ENCODE measurements around the gene PRKG1.

Gene PRKG1

DNA sequence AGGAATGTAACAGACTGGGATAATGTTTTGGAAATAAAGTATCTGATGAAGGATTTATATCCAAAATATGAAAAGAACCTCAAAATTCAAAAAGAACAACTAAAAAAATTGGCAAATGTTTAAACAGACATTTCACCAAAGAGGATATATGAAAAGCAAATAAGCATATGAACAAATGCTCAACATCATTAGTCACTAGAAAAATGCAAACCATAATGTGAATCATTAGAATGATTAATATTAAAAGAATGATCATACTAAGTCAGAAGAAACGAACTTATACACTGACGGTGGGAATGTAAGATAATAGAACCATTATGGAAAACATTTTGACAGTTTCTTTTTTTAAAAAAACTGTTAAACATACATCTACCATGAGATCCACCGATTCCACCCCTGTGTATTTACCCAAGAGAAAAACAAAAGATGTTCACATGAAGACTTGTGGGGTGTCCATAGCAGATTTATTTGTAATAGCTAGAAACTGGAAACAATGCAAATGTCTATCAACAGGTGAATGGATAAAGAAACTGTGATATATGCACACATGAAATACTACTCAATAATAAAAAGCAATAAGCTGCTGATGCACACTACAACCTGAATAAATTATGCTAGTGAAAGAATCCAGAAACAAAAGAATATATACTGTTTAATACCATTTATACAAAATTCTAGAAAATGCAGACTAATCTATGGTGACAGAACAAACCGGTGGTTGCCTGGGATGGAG lies 35.7 kb downstream of the PRKG1 start:
- Histone ChIP-seq H3K9me3 (ENCODE audit: insufficient read depth, low read depth, low read length) (no peaks in the 10 kb centered on the region), H3K79me2 (ENCODE audit: control insufficient read depth, insufficient read depth, low read length, poor library complexity) (no peaks in the 10 kb centered on the region), H4K12ac (ENCODE audit: low read depth, low read length) (no peak overlapping the region), H3K18ac (ENCODE audit: low read length) (no peak overlapping the region), H2AFZ (ENCODE audit: insufficient read depth, low read length, poor library complexity) (no peak overlapping the region), H2BK12ac (ENCODE audit: low read length) (no peak overlapping the region), H3K23ac (ENCODE audit: low read length) (no peak overlapping the region), H3K4me2 (ENCODE audit: low read length) (no peak overlapping the region), H2BK120ac (ENCODE audit: insufficient read depth, low read length, poor library complexity) (no peak overlapping the region), H4K91ac (ENCODE audit: low read depth, low read length) (no peak overlapping the region), H2BK5ac (ENCODE audit: low read depth, low read length, poor library complexity) (no peak overlapping the region), H3K4ac (ENCODE audit: low read depth, low read length) (no peak overlapping the region), H3K4me1 (ENCODE audit: control insufficient read depth in 1 of 2, insufficient read depth in 2 of 2, low read length in 2 of 2) (no peaks in the 10 kb centered on the region), H3K9ac (ENCODE audit: low read length) (no peak overlapping the region), H3K79me1 (ENCODE audit: low read length) (no peaks in the 10 kb centered on the region), H3K14ac (ENCODE audit: low read length) (no peak overlapping the region), H3K36me3 (ENCODE audit: control insufficient read depth in 1 of 2, insufficient read depth in 2 of 2, low read length in 2 of 2) (no peaks in the 10 kb centered on the region), H4K8ac (ENCODE audit: low read depth, low read length) (no peak overlapping the region), H3K27ac (ENCODE audit: low read depth, low read length) (no peak overlapping the region), H3K4me3 (ENCODE audit: low read depth, low read length) (no peak overlapping the region), H2AK5ac (ENCODE audit: low read length) (no peak overlapping the region), H3K27me3 (ENCODE audit: insufficient read depth, low read length) (no peaks in the 10 kb centered on the region)
- WGBS (ENCODE audit: extremely low coverage, insufficient coverage, insufficient read length) = no CpG with 5 or more reads among the region's 4 CpGs
- peak in 1 of 2 donors; percentile 34 for DNase-seq

DNA sequence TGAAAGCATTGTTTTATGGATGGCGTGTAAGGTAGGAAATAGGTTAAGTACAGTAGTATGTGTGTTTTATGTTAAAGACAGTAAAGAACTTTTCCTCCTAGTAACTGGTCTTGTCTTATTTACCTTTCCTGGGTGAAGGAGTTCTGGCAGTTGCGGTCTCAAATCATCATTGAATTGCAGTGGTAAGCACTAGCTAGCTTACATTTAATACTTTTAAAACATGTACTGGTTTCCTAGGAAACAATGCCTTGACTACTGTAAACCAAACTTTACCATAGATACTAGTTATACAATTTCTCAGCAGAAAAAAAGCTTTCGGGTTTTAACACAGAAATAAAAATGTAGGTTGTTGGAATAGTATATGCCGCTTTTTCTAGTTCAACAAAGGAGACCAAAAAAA lies 37.7 kb downstream of the PRKG1 start:
- Histone ChIP-seq H3K27me3 (ENCODE audit: insufficient read depth, low read length) (no peaks in the 10 kb centered on the region), H2BK12ac (ENCODE audit: low read length) (no peak overlapping the region), H2AFZ (ENCODE audit: insufficient read depth, low read length, poor library complexity) (no peak overlapping the region), H3K4ac (ENCODE audit: low read depth, low read length) (no peak overlapping the region), H3K79me2 (ENCODE audit: control insufficient read depth, insufficient read depth, low read length, poor library complexity) (no peaks in the 10 kb centered on the region), H3K4me3 (ENCODE audit: low read depth, low read length) (no peak overlapping the region), H2BK5ac (ENCODE audit: low read depth, low read length, poor library complexity) (no peak overlapping the region), H3K4me2 (ENCODE audit: low read length) (no peak overlapping the region), H4K8ac (ENCODE audit: low read depth, low read length) (no peak overlapping the region), H2BK120ac (ENCODE audit: insufficient read depth, low read length, poor library complexity) (no peak overlapping the region), H3K27ac (ENCODE audit: low read depth, low read length) (no peak overlapping the region), H3K36me3 (ENCODE audit: control insufficient read depth in 1 of 2, insufficient read depth in 2 of 2, low read length in 2 of 2) (no peaks in the 10 kb centered on the region), H3K18ac (ENCODE audit: low read length) (no peak overlapping the region), H3K23ac (ENCODE audit: low read length) (no peak overlapping the region), H4K12ac (ENCODE audit: low read depth, low read length) (no peak overlapping the region), H3K14ac (ENCODE audit: low read length) (no peak overlapping the region), H2AK5ac (ENCODE audit: low read length) (no peak overlapping the region), H3K9ac (ENCODE audit: low read length) (no peak overlapping the region), H3K79me1 (ENCODE audit: low read length) (no peaks in the 10 kb centered on the region), H3K4me1 (ENCODE audit: control insufficient read depth in 1 of 2, insufficient read depth in 2 of 2, low read length in 2 of 2) (no peaks in the 10 kb centered on the region), H4K91ac (ENCODE audit: low read depth, low read length) (no peak overlapping the region), H3K9me3 (ENCODE audit: insufficient read depth, low read depth, low read length) (no peaks in the 10 kb centered on the region)
- no CpG with 5 or more reads among the region's 4 CpGs for WGBS (ENCODE audit: extremely low coverage, insufficient coverage, insufficient read length)
- DNase-seq = no peak

DNA sequence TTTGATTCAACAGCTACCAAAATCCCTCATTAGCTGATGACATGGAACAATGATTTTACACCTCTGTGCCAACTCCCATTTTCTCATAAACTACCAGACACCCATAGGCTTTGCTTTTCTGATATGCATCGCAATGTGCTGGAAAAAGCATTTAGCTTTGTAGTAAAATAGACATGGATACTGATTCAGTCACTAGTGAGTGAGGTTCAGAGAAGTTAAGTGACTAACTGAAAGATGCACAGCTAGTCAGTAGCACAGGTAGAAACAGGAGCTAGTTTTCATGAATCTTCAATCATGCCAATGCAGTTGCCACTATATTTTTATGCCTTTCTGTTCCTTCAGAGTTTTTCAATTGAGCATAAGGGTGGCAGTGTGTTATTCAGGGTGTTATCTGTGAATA lies 38.7 kb downstream of the PRKG1 start:
- no peak overlapping the region for H3K23ac ChIP-seq (ENCODE audit: low read length)
- H4K91ac ChIP-seq (ENCODE audit: low read depth, low read length) = no peak overlapping the region
- no peaks in the 10 kb centered on the region for H3K9me3 ChIP-seq (ENCODE audit: insufficient read depth, low read depth, low read length)
- no peak for DNase-seq
- H3K4me2 ChIP-seq (ENCODE audit: low read length) = no peak overlapping the region
- H3K14ac ChIP-seq (ENCODE audit: low read length) = no peak overlapping the region
- H2BK12ac ChIP-seq (ENCODE audit: low read length) = no peak overlapping the region
- H3K18ac ChIP-seq (ENCODE audit: low read length) = no peak overlapping the region
- no peak overlapping the region for H4K12ac ChIP-seq (ENCODE audit: low read depth, low read length)
- H3K4ac ChIP-seq (ENCODE audit: low read depth, low read length) = no peak overlapping the region
- H3K4me1 ChIP-seq (ENCODE audit: control insufficient read depth in 1 of 2, insufficient read depth in 2 of 2, low read length in 2 of 2) = no peaks in the 10 kb centered on the region
- H4K8ac ChIP-seq (ENCODE audit: low read depth, low read length) = no peak overlapping the region
- no peaks in the 10 kb centered on the region for H3K27me3 ChIP-seq (ENCODE audit: insufficient read depth, low read length)
- H3K79me1 ChIP-seq (ENCODE audit: low read length) = no peaks in the 10 kb centered on the region
- WGBS (ENCODE audit: extremely low coverage, insufficient coverage, insufficient read length) = no CpG with 5 or more reads among the region's 1 CpG
- H3K79me2 ChIP-seq (ENCODE audit: control insufficient read depth, insufficient read depth, low read length, poor library complexity) = no peaks in the 10 kb centered on the region
- H3K36me3 ChIP-seq (ENCODE audit: control insufficient read depth in 1 of 2, insufficient read depth in 2 of 2, low read length in 2 of 2) = no peaks in the 10 kb centered on the region
- H2BK120ac ChIP-seq (ENCODE audit: insufficient read depth, low read length, poor library complexity) = no peak overlapping the region
- no peak overlapping the region for H3K27ac ChIP-seq (ENCODE audit: low read depth, low read length)
- H2AFZ ChIP-seq (ENCODE audit: insufficient read depth, low read length, poor library complexity) = no peak overlapping the region
- no peak overlapping the region for H2BK5ac ChIP-seq (ENCODE audit: low read depth, low read length, poor library complexity)
- no peak overlapping the region for H3K4me3 ChIP-seq (ENCODE audit: low read depth, low read length)
- H2AK5ac ChIP-seq (ENCODE audit: low read length) = no peak overlapping the region
- no peak overlapping the region for H3K9ac ChIP-seq (ENCODE audit: low read length)

DNA sequence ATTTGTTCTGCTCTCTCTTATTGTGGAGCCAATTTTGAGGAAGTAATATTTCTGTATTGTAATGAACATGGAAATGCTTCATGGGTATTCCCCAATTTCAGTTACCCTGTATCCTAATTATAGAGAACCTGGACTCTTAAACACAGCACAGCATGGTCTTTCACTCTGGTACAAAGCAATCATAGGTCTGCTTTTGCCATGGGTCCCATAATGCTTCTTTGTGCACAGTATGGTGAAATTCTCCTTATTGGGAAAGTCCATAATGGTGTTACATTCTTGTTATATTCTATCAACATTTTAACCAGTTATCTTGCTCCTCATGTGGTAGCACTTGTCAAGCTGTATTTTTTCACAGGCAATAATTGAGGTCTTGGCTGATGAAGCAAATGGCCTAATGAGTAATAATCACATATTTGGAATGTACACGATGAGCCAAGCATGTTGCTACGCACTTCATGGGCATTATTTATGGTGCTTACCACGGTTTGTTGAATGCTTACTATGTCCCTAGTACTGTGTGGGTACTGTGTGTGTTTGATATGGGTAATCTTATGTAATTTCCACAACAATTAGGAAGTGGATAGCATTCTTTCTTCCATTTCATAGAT lies 42.9 kb downstream of the PRKG1 start:
- Histone ChIP-seq H3K36me3 (ENCODE audit: control insufficient read depth in 1 of 2, insufficient read depth in 2 of 2, low read length in 2 of 2) (no peaks in the 10 kb centered on the region), H2AFZ (ENCODE audit: insufficient read depth, low read length, poor library complexity) (no peak overlapping the region), H2BK5ac (ENCODE audit: low read depth, low read length, poor library complexity) (no peak overlapping the region), H3K9me3 (ENCODE audit: insufficient read depth, low read depth, low read length) (no peaks in the 10 kb centered on the region), H3K14ac (ENCODE audit: low read length) (no peak overlapping the region), H3K23ac (ENCODE audit: low read length) (no peak overlapping the region), H3K18ac (ENCODE audit: low read length) (no peak overlapping the region), H3K9ac (ENCODE audit: low read length) (no peak overlapping the region), H4K8ac (ENCODE audit: low read depth, low read length) (no peak overlapping the region), H3K4me1 (ENCODE audit: control insufficient read depth in 1 of 2, insufficient read depth in 2 of 2, low read length in 2 of 2) (no peaks in the 10 kb centered on the region), H3K4me3 (ENCODE audit: low read depth, low read length) (no peak overlapping the region), H2AK5ac (ENCODE audit: low read length) (no peak overlapping the region), H4K12ac (ENCODE audit: low read depth, low read length) (no peak overlapping the region), H2BK12ac (ENCODE audit: low read length) (no peak overlapping the region), H3K4ac (ENCODE audit: low read depth, low read length) (no peak overlapping the region), H4K91ac (ENCODE audit: low read depth, low read length) (no peak overlapping the region), H3K79me1 (ENCODE audit: low read length) (no peaks in the 10 kb centered on the region), H3K79me2 (ENCODE audit: control insufficient read depth, insufficient read depth, low read length, poor library complexity) (no peaks in the 10 kb centered on the region), H3K27ac (ENCODE audit: low read depth, low read length) (no peak overlapping the region), H3K27me3 (ENCODE audit: insufficient read depth, low read length) (no peaks in the 10 kb centered on the region), H3K4me2 (ENCODE audit: low read length) (no peak overlapping the region), H2BK120ac (ENCODE audit: insufficient read depth, low read length, poor library complexity) (no peak overlapping the region)
- DNase-seq = peak in 1 of 2 donors; percentile 5
- no CpG with 5 or more reads among the region's 3 CpGs for WGBS (ENCODE audit: extremely low coverage, insufficient coverage, insufficient read length)

Measured in trophoblast cell (in vitro differentiated cells and primary cell).